T-cell (primary cell): ENCODE results near the gene MACROH2A2. TPM values are rescaled to one million over a fixed set of nuclear protein-coding genes. Genes with fewer than 3 reads are reported as not detected.

Experiments used
- ATAC-seq, 4 experiments: fragments of 200-7000 bp in 3 of 4; fragments of 150-1000 bp in 1 of 4; cut with Tn5 transposase; replicated peaks in 1 of 4; 1 replicate in 3 of 4; 2 replicates in 1 of 4; pipeline ENCODE4 v1.10.0; 2021; ENCODE audit warnings: moderate library complexity in 3 of 4, mild to moderate bottlenecking in 2 of 4, moderate number of reproducible peaks in 1 of 4
- CTCF ChIA-PET, 2 donors: fragments of 300-600 bp; sonication (Branson Sonifier 250); formaldehyde crosslinking; loops; one replicate each; lab custom pipeline; 2022; ENCODE audit warnings: antibody characterized with exemption in 2 of 2; lab: Charles Lee
- POLR2A ChIA-PET, 2 donors: fragments of 300-600 bp; sonication (Branson Sonifier 250); formaldehyde crosslinking; loops; one replicate each; lab custom pipeline; 2022; ENCODE audit warnings: antibody characterized with exemption in 2 of 2; lab: Charles Lee
- DNase-seq, 35 experiments: peaks; one replicate each; pipeline versions ENCODE4 v3.0.0 to v3.0.0-alpha.2; 2013 to 2023
- H3K27ac ChIP-seq: one replicate; pipeline ENCODE4 v1.5.1; 2013; ENCODE audit warnings: low read length
- H3K27me3 ChIP-seq, 2 experiments: replicated peaks in 1 of 2; 1 replicate in 1 of 2; 2 replicates in 1 of 2; pipeline versions ENCODE4 v1.6.1 to v1.7.0; 2013; ENCODE audit warnings: low read length in 1 of 2, mixed read lengths in 1 of 2; ENCODE audit not compliant: control insufficient read depth in 2 of 2, insufficient read depth in 2 of 2; ENCODE audit errors: extremely low read depth in 1 of 2
- H3K36me3 ChIP-seq, 2 donors: 1 replicate in 1 of 2; 2 replicates in 1 of 2; pipeline versions ENCODE4 v1.6.1 to v1.7.0; 2013; ENCODE audit warnings: low read length in 1 of 2; ENCODE audit not compliant: control insufficient read depth in 2 of 2, insufficient read depth in 1 of 2; ENCODE audit errors: extremely low read depth in 1 of 2
- H3K4me1 ChIP-seq, 2 experiments: 1 replicate in 1 of 2; 2 replicates in 1 of 2; pipeline versions ENCODE4 v1.6.1 to v1.7.0; 2013; ENCODE audit warnings: low read length in 2 of 2, mixed read lengths in 1 of 2; ENCODE audit not compliant: insufficient read depth in 2 of 2, control insufficient read depth in 1 of 2; ENCODE audit errors: extremely low read depth in 1 of 2
- H3K4me3 ChIP-seq, 2 donors: 1 replicate in 1 of 2; 2 replicates in 1 of 2; pipeline versions ENCODE4 v1.5.1 to v1.7.0; 2013; ENCODE audit warnings: mild to moderate bottlenecking in 2 of 2, low read length in 1 of 2, moderate library complexity in 1 of 2; ENCODE audit not compliant: control insufficient read depth in 1 of 2; ENCODE audit errors: extremely low read depth in 1 of 2
- H3K9me3 ChIP-seq: 2 replicates; pipeline ENCODE4 v1.7.0; 2013
- H3K27ac Mint-ChIP-seq, 2 donors: one replicate each; pipeline ENCODE4 v1.8.0; 2020 to 2021; ENCODE audit warnings: mild to moderate bottlenecking in 2 of 2, mixed read lengths in 2 of 2
- H3K27me3 Mint-ChIP-seq, 2 donors: one replicate each; pipeline ENCODE4 v1.8.0; 2021 to 2022; ENCODE audit warnings: mixed read lengths in 2 of 2
- H3K36me3 Mint-ChIP-seq: one replicate; pipeline ENCODE4 v1.8.0; 2021; ENCODE audit warnings: mixed read lengths
- H3K4me1 Mint-ChIP-seq, 3 donors: one replicate each; pipeline ENCODE4 v1.8.0; 2020 to 2022; ENCODE audit warnings: mixed read lengths in 3 of 3, mild to moderate bottlenecking in 1 of 3
- H3K4me3 Mint-ChIP-seq, 3 donors: one replicate each; pipeline ENCODE4 v1.8.0; 2020 to 2022; ENCODE audit warnings: mild to moderate bottlenecking in 3 of 3, mixed read lengths in 3 of 3, moderate library complexity in 3 of 3
- H3K9me3 Mint-ChIP-seq, 3 donors: one replicate each; pipeline ENCODE4 v1.8.0; 2020 to 2022; ENCODE audit warnings: mixed read lengths in 3 of 3
- WGBS: methylation state at CpG from one replicate; pipeline ENCODE4 v1.1.5; 2013; ENCODE audit warnings: missing lambda C conversion rate; ENCODE audit not compliant: insufficient coverage; 5-methylcytosine and 5-hydroxymethylcytosine counted together
- total RNA-seq, 35 experiments: library from RNA in 6 of 35; stranded (reverse) in 6 of 35; fragments of 120-200 nt in 1 of 35; gene quantifications; one replicate each; pipeline versions ENCODE4 v1.2.1 to v1.2.4 and lab custom pipeline; 2013 to 2026

MACROH2A2 gene
- total RNA-seq, 5 donors from 2014 or later (not counting 1 experiment from before 2014, with no cell fraction given): 3.1 to 4.7 (median 3.8) TPM

DNA sequence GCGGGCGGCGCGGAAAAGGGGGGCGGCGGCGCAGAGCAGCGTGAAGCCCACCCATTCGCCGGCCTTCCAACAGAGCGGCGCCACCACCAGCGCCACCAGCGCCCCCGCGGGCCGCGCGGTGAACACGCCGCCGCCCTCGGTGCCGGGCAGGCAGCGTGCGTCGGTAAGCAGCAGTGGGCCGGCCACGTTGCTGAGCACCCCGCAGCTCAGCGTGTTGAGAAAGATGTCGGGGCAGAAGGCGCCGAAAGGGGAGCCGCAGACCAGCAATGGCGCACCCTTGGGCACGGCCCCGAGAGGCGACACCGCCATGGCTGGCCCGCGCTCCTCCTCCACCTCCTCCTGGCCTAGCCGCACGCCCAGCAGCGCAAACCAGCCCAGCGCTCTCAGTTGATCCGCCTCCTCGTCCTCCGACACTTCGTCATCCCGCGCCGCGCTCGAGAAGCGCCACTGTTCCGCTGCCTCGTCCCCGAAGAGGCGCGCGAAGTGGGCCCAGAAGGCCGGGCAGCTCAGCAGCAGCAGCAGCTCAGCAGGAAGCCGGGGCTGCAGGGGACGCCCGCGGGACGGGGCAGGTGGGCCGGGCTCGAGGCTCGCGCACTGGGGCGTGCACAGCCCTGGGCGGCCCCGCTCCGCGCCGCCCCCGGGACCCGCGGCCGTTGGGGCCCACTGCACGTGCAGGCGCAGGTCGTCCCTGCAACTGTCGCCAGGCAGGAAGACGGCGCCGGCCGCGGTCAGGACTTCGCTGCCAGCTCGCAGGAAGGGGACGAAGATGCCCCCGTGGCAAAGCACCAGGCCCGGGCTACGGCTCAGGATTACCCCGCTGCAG is 93.2 kb downstream of the MACROH2A2 start:
- peaks cover 7 to 34% of the 10 kb centered on the region in 2 experiments for H3K4me1 ChIP-seq
- H3K4me3 ChIP-seq: peak overlapping the region; percentile 70 to 81
- H3K36me3 ChIP-seq: peaks cover 0 to 21% of the 10 kb centered on the region in 2 donors
- ATAC-seq: peak; percentile 68 to 72 (median 72)
- H3K27ac Mint-ChIP-seq: peak overlapping the region; percentile 93 to 94
- no peaks in the 10 kb centered on the region for H3K27me3 Mint-ChIP-seq
- H3K9me3 ChIP-seq: no peaks in the 10 kb centered on the region
- POLR2A ChIA-PET: interaction anchor here (0.7 to 1.9 kb wide), 11 partner anchors 9 to 1704 kb away, joined by 3 to 27 read pairs (median 3); partner anchors contain the start of genes EIF4EBP2 (in 1 of the 2) and SAR1A (in 1 of the 2)
- DNase-seq: peak; percentile 48 to 84 (median 71)
- no peaks in the 10 kb centered on the region for H3K27me3 ChIP-seq
- CTCF ChIA-PET: interaction anchor here (0.6 to 3.5 kb wide), 33 partner anchors 10 to 259 kb away, joined by 3 to 104 read pairs (median 5); partner anchors contain the start of genes EIF4EBP2 (in 1 of the 2), PPA1 (in 1 of the 2) and SAR1A (in 1 of the 2)
- H3K36me3 Mint-ChIP-seq: peaks cover 12% of the 10 kb centered on the region
- H3K4me3 Mint-ChIP-seq: peak overlapping the region; percentile 89 to 92 (median 91)
- H3K27ac ChIP-seq: peak overlapping the region; percentile 70
- peaks cover 39 to 45% (median 41%) of the 10 kb centered on the region in 3 donors for H3K4me1 Mint-ChIP-seq
- WGBS: under 1% methylated on average over 98 of the region's 98 CpGs
- H3K9me3 Mint-ChIP-seq: no peaks in the 10 kb centered on the region

DNA sequence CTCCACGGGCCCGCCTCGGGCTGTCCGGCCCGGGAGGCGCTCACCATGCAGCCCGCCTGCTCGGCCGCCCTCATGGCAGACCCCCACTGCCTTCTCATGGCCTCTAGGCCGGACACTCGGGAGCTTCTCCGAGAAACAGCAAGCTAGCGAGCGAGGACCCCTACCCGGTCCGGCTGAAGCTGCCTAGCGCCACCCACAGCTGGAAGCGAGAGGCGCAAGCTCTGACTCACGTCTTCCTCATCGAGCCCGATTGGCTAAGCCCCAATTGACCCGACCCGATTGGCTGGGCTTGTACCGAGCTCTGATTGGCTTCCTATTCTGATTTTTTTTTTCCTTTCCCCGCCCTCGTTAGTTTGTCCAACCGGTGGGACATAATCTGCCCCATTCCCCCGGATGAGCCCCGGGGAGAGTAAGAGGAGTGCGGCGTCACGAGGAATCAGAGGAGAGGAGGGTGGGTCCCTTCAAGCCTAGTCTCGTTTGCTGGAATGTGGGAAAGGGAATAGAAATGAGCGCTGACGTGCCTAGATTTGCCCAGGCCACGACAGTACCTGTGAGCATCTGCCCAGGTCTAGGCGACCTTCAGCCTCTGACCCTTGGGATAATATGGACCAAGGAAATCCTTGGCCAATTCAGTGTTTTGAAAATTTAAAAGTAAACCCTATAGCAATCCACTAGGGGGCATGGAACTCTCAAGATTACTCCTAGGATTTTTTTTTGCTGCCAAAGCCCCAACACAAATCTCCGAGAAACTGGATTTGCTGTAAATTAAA is 94.0 kb downstream of the MACROH2A2 start, which contains the start of gene TYSND1:
Gene TYSND1 (minus strand): TSS at position 212 of the 770 bp plus-strand sequence. CDS start 114 bp downstream, at position 98.
- POLR2A ChIA-PET: interaction anchor here (0.5 to 1.9 kb wide), 14 partner anchors 9 to 1705 kb away, joined by 3 to 27 read pairs (median 3); partner anchors contain the start of genes EIF4EBP2 (in 1 of the 2) and SAR1A (in 1 of the 2)
- H3K27me3 Mint-ChIP-seq: no peaks in the 10 kb centered on the region
- peak within 1 kb of the TSS; percentile 89 to 92 (median 91) for H3K4me3 Mint-ChIP-seq
- H3K36me3 Mint-ChIP-seq: peaks cover 17% of the 10 kb centered on the region
- no peaks in the 10 kb centered on the region for H3K9me3 Mint-ChIP-seq
- H3K27ac Mint-ChIP-seq: peak within 1 kb of the TSS; percentile 93 to 94
- H3K4me1 Mint-ChIP-seq: peaks cover 39 to 46% (median 42%) of the 10 kb centered on the region in 3 donors
- peaks cover 7 to 34% of the 10 kb centered on the region in 2 experiments for H3K4me1 ChIP-seq
- peak; percentile 80 to 95 (median 90) for DNase-seq
- 0% methylated on average over 29 of the region's 39 CpGs for WGBS
- H3K36me3 ChIP-seq: peaks cover 0 to 29% of the 10 kb centered on the region in 2 donors
- H3K9me3 ChIP-seq: no peaks in the 10 kb centered on the region
- H3K27ac ChIP-seq: peak within 1 kb of the TSS; percentile 70
- CTCF ChIA-PET: interaction anchor here (0.6 to 3.5 kb wide), 32 partner anchors 10 to 258 kb away, joined by 3 to 104 read pairs (median 6); partner anchors contain the start of genes EIF4EBP2 (in 1 of the 2), PPA1 (in 1 of the 2) and SAR1A (in 1 of the 2)
- ATAC-seq: peak; percentile 80 to 86 (median 86)
- no peaks in the 10 kb centered on the region for H3K27me3 ChIP-seq
- peak within 1 kb of the TSS; percentile 70 to 81 for H3K4me3 ChIP-seq

DNA sequence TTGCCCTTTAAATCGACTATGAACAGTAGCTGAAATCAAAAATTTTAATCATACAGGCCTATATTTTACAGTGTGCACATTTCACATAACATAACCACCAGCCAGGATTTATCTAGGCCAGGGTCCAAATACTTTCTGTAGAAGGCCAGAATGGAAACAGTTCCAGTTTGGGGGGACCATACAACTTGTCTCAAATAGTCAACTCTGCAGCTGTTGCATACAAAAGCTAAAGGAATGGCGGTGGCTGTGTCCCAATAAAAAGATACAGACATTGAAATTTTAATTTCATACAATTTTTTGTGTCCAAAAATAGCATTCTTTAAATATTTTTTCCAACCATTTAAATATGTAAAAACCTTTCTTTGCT is 94.6 kb downstream of the MACROH2A2 start:
- H3K4me3 Mint-ChIP-seq: peak overlapping the region; percentile 89 to 92 (median 91)
- no peak for DNase-seq
- Histone ChIP-seq H3K4me3 (no peak overlapping the region), H3K27me3 (no peaks in the 10 kb centered on the region), H3K9me3 (no peaks in the 10 kb centered on the region), H3K4me1 (peaks cover 7 to 34% of the 10 kb centered on the region in 2 experiments), H3K27ac (peak overlapping the region; percentile 69), H3K36me3 (peaks cover 0 to 35% of the 10 kb centered on the region in 2 donors)
- peaks cover 21% of the 10 kb centered on the region for H3K36me3 Mint-ChIP-seq
- H3K4me1 Mint-ChIP-seq: peaks cover 36 to 41% (median 37%) of the 10 kb centered on the region in 3 donors
- H3K9me3 Mint-ChIP-seq: no peaks in the 10 kb centered on the region
- H3K27ac Mint-ChIP-seq: peak overlapping the region; percentile 90 to 92
- ChIA-PET CTCF (interaction anchor here (0.9 to 3.5 kb wide), 18 partner anchors 10 to 257 kb away, joined by 3 to 104 read pairs (median 12); partner anchors contain the start of genes EIF4EBP2 (in 1 of the 2) and SAR1A (in 1 of the 2)), POLR2A (interaction anchor here (0.5 to 1.9 kb wide), 4 partner anchors 16 to 256 kb away, joined by 3 to 27 read pairs (median 4); partner anchors contain the start of genes EIF4EBP2 (in 1 of the 2) and SAR1A (in 1 of the 2))
- no peak for ATAC-seq
- 100% methylated on average over 1 of the region's 2 CpGs for WGBS
- no peaks in the 10 kb centered on the region for H3K27me3 Mint-ChIP-seq

DNA sequence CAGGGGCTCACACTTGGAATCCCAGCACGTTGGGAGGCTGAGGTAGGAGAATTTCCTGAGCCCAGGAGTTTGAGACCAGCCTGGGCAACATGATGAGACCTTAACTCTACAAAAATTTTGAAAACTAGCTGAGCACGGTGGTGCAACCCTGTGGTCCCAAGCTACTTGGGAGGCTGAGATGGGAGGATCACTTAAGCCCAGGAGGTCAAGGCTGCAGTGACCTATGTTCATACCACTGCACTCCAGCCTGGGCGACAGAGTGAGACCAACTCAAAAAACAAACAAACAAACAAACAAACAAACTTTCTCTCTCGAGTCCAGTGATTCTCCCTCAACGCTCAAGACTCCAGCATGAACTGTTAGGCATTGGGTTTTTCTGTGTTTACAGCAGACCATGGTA is 95.9 kb downstream of the MACROH2A2 start:
- WGBS: 90% methylated on average over 2 of the region's 5 CpGs
- Histone ChIP-seq H3K36me3 (peaks cover 0 to 48% of the 10 kb centered on the region in 2 donors), H3K9me3 (no peaks in the 10 kb centered on the region), H3K27me3 (no peaks in the 10 kb centered on the region), H3K4me1 (peaks cover 7 to 26% of the 10 kb centered on the region in 2 experiments), H3K27ac (no peak overlapping the region), H3K4me3 (no peak overlapping the region)
- Mint-ChIP-seq H3K27ac (peak overlapping the region in 1 of 2 donors; percentile 31), H3K36me3 (peaks cover 34% of the 10 kb centered on the region), H3K4me1 (peaks cover 26 to 32% (median 27%) of the 10 kb centered on the region in 3 donors), H3K27me3 (no peaks in the 10 kb centered on the region), H3K9me3 (no peaks in the 10 kb centered on the region), H3K4me3 (no peak overlapping the region)
- ChIA-PET POLR2A (no interaction called here), CTCF (interaction anchor here in 1 of 2 donors (0.5 kb wide), 1 partner anchor 16 kb away, joined by 6 read pairs; no protein-coding TSS in a partner anchor)
- DNase-seq (no peak), ATAC-seq (no peak)

DNA sequence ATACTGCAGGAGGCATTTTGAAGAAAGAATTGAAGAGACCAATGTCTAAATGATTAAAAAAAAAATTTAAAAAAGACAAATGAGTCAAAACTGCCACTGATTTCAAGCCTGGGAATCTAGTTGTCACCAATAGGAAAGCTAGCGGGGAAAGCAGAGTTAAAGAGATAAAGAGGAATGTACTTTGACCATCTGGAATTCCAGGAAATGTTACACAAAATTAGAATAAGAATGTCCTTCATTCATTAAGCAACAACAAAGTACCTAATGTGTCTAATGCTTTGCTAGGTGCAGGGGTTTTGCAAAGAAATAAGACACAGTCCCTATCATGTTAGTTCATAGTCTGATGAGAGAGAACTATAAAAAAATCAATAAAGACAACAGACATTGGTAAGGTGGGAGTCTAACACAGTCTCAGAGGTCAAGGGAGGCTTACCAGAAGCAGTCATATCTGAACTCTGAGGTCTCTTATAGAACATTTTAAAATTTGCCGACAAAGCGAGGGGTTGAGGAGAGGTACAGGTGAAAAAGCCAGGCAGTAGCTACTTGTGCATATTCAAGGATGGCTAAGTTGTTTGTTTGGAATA is 102.7 kb downstream of the MACROH2A2 start:
- Mint-ChIP-seq H3K36me3 (peaks cover 63% of the 10 kb centered on the region), H3K27ac (peak overlapping the region; percentile 27 to 59), H3K4me1 (peaks cover 19 to 30% (median 22%) of the 10 kb centered on the region in 3 donors), H3K4me3 (no peak overlapping the region), H3K9me3 (no peaks in the 10 kb centered on the region), H3K27me3 (no peaks in the 10 kb centered on the region)
- POLR2A ChIA-PET: interaction anchor here in 1 of 2 donors (0.6 kb wide), 1 partner anchor 9 kb away, joined by 3 read pairs; the partner anchor contains the start of gene TYSND1
- Histone ChIP-seq H3K4me3 (no peak overlapping the region), H3K4me1 (no peaks in the 10 kb centered on the region), H3K27ac (no peak overlapping the region), H3K27me3 (no peaks in the 10 kb centered on the region), H3K36me3 (peaks cover 2 to 90% of the 10 kb centered on the region in 2 donors), H3K9me3 (no peaks in the 10 kb centered on the region)
- CTCF ChIA-PET: interaction anchor here in 1 of 2 donors (0.6 to 4.7 kb wide), 3 partner anchors 10 to 42 kb away, joined by 3 to 30 read pairs (median 3); partner anchors contain the start of gene TYSND1
- ATAC-seq: no peak
- WGBS: no CpG with 5 or more reads among the region's 3 CpGs
- DNase-seq: no peak
